ENCODE measurements around the gene MUC5AC.

Gene MUC5AC

GRCh38 chr11:1179641-1180040 is 21.9 kb downstream of the MUC5AC start:
- no peak overlapping the region for H3K4me2 ChIP-seq (ENCODE audit: low read length)
- no peaks in the 10 kb centered on the region for H3K4me1 ChIP-seq (ENCODE audit: low read length)
- H3K36me3 ChIP-seq (replicated peaks; ENCODE audit: low read depth, low read length): no peaks in the 10 kb centered on the region
- no peak overlapping the region for H3K4me3 ChIP-seq (ENCODE audit: low read length)
- H3K9me3 ChIP-seq (ENCODE audit: insufficient read depth, low read length): no peaks in the 10 kb centered on the region
- no peak overlapping the region for H2AFZ ChIP-seq (ENCODE audit: low read depth, low read length)
- no peak for TF ChIP-seq EZH2phosphoT487 (IDR thresholded peaks at IDR 0.05; ENCODE audit: low read depth)
- TF ChIP-seq CTCF (IDR thresholded peaks at IDR 0.05; ENCODE audit: low read depth, low read length): no peak
- no peaks in the 10 kb centered on the region for H3K79me2 ChIP-seq (ENCODE audit: low read length)
- H3K9ac ChIP-seq (ENCODE audit: low read length): no peak overlapping the region
- no peaks in the 10 kb centered on the region for H4K20me1 ChIP-seq (ENCODE audit: insufficient read depth, low read length)
- no peaks in the 10 kb centered on the region for H3K27me3 ChIP-seq (ENCODE audit: low read depth, low read length)
- no peak overlapping the region for H3K27ac ChIP-seq (ENCODE audit: low read length)

GRCh38 chr11:1180171-1180570 is 22.4 kb downstream of the MUC5AC start:
- H3K4me1 ChIP-seq (ENCODE audit: low read length): no peaks in the 10 kb centered on the region
- H3K27me3 ChIP-seq (ENCODE audit: low read depth, low read length): no peaks in the 10 kb centered on the region
- no peak overlapping the region for H3K4me3 ChIP-seq (ENCODE audit: low read length)
- no peaks in the 10 kb centered on the region for H3K79me2 ChIP-seq (ENCODE audit: low read length)
- TF ChIP-seq EZH2phosphoT487 (IDR thresholded peaks at IDR 0.05; ENCODE audit: low read depth) (no peak), CTCF (IDR thresholded peaks at IDR 0.05; ENCODE audit: low read depth, low read length) (no peak)
- H3K9ac ChIP-seq (ENCODE audit: low read length): no peak overlapping the region
- no peaks in the 10 kb centered on the region for H3K36me3 ChIP-seq (replicated peaks; ENCODE audit: low read depth, low read length)
- no peak overlapping the region for H3K4me2 ChIP-seq (ENCODE audit: low read length)
- no peaks in the 10 kb centered on the region for H3K9me3 ChIP-seq (ENCODE audit: insufficient read depth, low read length)
- no peak overlapping the region for H2AFZ ChIP-seq (ENCODE audit: low read depth, low read length)
- H4K20me1 ChIP-seq (ENCODE audit: insufficient read depth, low read length): no peaks in the 10 kb centered on the region
- no peak overlapping the region for H3K27ac ChIP-seq (ENCODE audit: low read length)

GRCh38 chr11:1180947-1181391 is 23.2 kb downstream of the MUC5AC start:
- Histone ChIP-seq H4K20me1 (ENCODE audit: insufficient read depth, low read length) (no peaks in the 10 kb centered on the region), H3K27ac (ENCODE audit: low read length) (no peak overlapping the region), H3K9ac (ENCODE audit: low read length) (no peak overlapping the region), H3K27me3 (ENCODE audit: low read depth, low read length) (no peaks in the 10 kb centered on the region), H3K36me3 (replicated peaks; ENCODE audit: low read depth, low read length) (no peaks in the 10 kb centered on the region), H3K4me1 (ENCODE audit: low read length) (no peaks in the 10 kb centered on the region), H3K9me3 (ENCODE audit: insufficient read depth, low read length) (no peaks in the 10 kb centered on the region), H3K4me3 (ENCODE audit: low read length) (no peak overlapping the region), H3K4me2 (ENCODE audit: low read length) (no peak overlapping the region), H2AFZ (ENCODE audit: low read depth, low read length) (no peak overlapping the region), H3K79me2 (ENCODE audit: low read length) (no peaks in the 10 kb centered on the region)
- TF ChIP-seq CTCF (IDR thresholded peaks at IDR 0.05; ENCODE audit: low read depth, low read length): no peak
- no peak for TF ChIP-seq EZH2phosphoT487 (IDR thresholded peaks at IDR 0.05; ENCODE audit: low read depth)

- no peak overlapping the region for H3K27ac ChIP-seq (ENCODE audit: low read length)
- no peaks in the 10 kb centered on the region for H3K36me3 ChIP-seq (replicated peaks; ENCODE audit: low read depth, low read length)
- H3K4me2 ChIP-seq (ENCODE audit: low read length): no peak overlapping the region
- no peak overlapping the region for H2AFZ ChIP-seq (ENCODE audit: low read depth, low read length)
- H4K20me1 ChIP-seq (ENCODE audit: insufficient read depth, low read length): no peaks in the 10 kb centered on the region
- H3K27me3 ChIP-seq (ENCODE audit: low read depth, low read length): no peaks in the 10 kb centered on the region
- no peaks in the 10 kb centered on the region for H3K79me2 ChIP-seq (ENCODE audit: low read length)
- H3K4me1 ChIP-seq (ENCODE audit: low read length): no peaks in the 10 kb centered on the region
- TF ChIP-seq EZH2phosphoT487 (IDR thresholded peaks at IDR 0.05; ENCODE audit: low read depth) (no peak), CTCF (IDR thresholded peaks at IDR 0.05; ENCODE audit: low read depth, low read length) (no peak)
- H3K4me3 ChIP-seq (ENCODE audit: low read length): no peak overlapping the region
- no peaks in the 10 kb centered on the region for H3K9me3 ChIP-seq (ENCODE audit: insufficient read depth, low read length)
- H3K9ac ChIP-seq (ENCODE audit: low read length): no peak overlapping the region
Observed at GRCh38 chr11:1181420-1181819, 23.7 kb downstream of the MUC5AC start.
